GM12873 (cell line): ENCODE data around the gene NAA16.

Source experiments
- CTCF ChIP-seq: IDR thresholded peaks from 2 replicates; pipeline ENCODE4 v1.5.1; 2012; ENCODE audit warnings: low read depth, mild to moderate bottlenecking, moderate library complexity, low read length, control low read depth; ENCODE audit not compliant: insufficient read depth; ENCODE audit errors: missing control alignments

Gene NAA16

DNA sequence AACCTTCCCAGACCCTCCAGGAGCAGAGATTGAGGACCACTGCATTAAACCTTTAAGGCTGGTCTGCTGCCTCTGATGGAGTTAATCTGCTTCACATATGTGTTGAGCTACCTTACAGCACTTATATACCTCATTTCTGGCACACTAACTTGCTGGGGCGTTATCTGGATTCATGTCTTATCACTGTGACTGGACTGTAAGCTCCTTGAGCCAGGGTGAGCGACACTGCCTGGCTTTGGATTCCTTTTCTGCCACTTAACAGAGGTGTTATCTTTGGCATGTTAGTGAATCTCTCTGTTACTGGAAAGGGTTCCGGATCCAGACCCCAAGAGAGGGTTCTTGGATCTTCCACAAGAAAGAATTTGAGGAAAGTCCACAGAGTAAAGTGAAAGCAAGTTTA is 76.5 kb downstream of the NAA16 start:
- no peak for TF ChIP-seq CTCF

GRCh38 chr13:41388143-41388881 is 77.2 kb downstream of the NAA16 start:
- TF ChIP-seq CTCF = no peak

GRCh38 chr13:41389580-41389979 is 78.5 kb downstream of the NAA16 start:
- no peak for TF ChIP-seq CTCF

DNA sequence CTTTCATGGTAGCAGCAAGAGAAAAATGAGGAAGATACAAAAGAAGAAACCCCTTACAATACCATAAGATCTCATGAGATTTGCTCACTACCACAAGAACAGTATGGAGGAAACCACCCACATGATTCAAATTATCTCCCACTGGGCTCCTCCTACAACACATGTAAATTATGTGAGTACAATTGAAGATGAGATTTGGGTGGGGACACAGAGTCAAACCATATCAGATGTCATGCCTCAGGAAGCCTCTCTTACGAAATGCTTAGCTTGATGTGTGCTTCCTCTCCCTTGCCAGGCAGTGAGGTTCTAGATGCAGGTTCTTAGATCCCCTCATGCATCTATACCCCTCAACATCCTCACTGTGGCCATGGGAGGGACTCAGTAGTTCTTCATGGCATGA is 83.1 kb downstream of the NAA16 start:
- no peak for TF ChIP-seq CTCF

- TF ChIP-seq CTCF = no peak
Observed at GRCh38 chr13:41398494-41399170, 87.6 kb downstream of the NAA16 start.

DNA sequence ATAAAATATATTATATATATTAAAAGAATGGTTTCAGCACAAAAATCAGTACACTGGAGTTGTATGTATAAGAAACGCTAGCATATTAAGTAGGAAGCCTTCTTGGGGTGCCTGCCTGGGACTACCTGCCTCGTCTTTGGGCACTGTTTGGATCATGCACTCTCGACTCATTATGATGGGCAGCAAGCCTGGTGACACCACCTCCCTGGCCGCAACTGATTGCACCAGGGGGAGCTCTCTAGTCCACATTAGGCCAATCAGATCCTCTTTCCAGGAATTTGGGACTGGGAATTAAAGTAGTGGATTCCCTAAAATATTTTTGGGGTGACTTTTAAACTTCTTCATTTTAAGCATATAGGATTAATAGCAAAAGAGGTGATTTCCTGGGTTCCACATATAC is 90.3 kb downstream of the NAA16 start:
- no peak for TF ChIP-seq CTCF

DNA sequence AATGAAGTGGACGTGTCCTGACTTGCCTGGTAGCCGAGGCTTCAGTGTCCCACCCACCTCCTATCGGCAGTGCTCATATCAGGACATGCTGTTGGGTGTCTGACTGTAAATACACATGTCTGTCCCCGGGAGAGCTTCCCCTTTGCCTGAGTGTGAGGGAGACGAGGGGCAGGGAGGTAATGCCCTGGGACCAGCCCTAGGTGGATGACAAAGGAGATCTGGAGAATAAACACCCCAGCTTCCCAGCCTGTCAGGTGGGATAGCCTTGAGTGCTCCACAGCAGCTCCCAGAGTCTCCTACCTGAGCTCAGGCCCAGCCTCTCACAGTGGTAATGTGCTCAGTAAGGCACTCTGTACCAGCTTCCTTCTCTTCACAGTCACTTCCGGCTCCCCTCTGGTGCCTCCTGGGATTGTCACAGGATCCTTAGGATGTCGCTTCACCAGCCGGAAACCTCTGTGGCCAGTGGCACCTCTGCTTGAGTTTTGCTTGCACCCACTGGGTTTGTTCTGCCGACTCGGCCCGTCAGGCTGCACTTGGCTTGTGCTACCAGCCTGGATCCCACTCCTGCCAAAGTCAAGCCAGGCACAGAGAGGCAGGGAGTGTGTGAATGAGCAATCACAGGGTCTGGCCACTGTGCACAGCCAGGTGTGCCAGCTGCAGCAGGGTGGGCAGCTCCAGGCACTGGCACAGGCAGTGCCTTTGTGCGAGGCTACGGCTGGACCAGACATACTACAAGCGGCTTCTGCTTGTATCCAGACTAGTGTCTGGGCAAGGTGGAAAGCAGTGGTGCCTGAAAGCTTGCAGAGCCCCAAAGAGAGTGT is 91.8 kb downstream of the NAA16 start:
- TF ChIP-seq CTCF = no peak
